Thyroid gland (tissue), 4 donors: ENCODE results near the gene SEC22C.

ENCODE experiments used
- CTCF ChIP-seq, 6 experiments: fragments of 200-600 bp in 3 of 6; fragments of 450-650 bp in 3 of 6; sonication (generic) in 3 of 6; IDR thresholded peaks; one replicate each; pipeline ENCODE4 v1.5.1; 2016 to 2019; ENCODE audit warnings: antibody characterized with exemption in 6 of 6, mild to moderate bottlenecking in 2 of 6, inconsistent platforms in 1 of 6, moderate library complexity in 1 of 6
- POLR2A ChIP-seq, 2 donors: fragments of 450-650 bp; IDR thresholded peaks; one replicate each; pipeline ENCODE4 v1.6.1; 2017; ENCODE audit warnings: antibody characterized with exemption in 2 of 2, mild to moderate bottlenecking in 2 of 2, moderate library complexity in 1 of 2

DNA sequence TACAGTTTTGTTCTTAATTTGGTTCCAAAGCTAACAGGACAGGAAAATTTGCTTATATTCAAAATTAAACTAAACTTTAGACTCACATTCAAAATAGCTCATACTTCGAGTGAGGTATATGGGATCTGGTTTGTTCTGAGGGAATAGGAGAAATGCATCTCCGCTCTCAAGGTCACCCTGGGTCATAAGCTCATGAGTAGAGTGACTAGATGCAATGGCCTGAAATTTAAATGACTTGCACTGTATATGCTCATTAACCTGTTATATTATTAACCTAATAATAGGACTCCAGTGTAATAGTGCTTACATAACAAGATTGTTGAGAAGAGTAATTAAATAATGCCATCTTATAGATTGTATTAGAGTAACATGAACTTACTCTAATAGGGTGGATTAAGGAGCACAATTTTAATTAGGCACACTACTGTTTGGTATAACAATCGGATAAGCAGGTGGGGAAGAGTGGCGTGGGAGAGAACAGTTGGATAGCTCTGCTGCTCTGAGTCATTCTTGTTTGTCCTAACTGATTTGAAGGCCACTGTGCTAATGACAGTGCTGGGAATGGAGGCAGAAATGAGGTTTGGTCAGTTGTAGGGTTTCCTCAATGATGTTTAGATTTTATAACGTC lies 23.9 kb upstream of the SEC22C start:
- TF ChIP-seq POLR2A (IDR thresholded peaks at IDR 0.05) (no peak), CTCF (IDR thresholded peaks at IDR 0.05) (no peak)
